Osteoblast (primary cell): Measurements from ENCODE around the gene FAM117A. TPM values are rescaled to one million over a fixed set of nuclear protein-coding genes. Genes with fewer than 3 reads are reported as not detected.

Experiments used
- DNase-seq: peaks from one replicate; pipeline ENCODE4 v3.0.0; 2011; ENCODE audit warnings: low spot score, mixed read lengths; ENCODE audit not compliant: insufficient read length; ENCODE audit errors: missing footprints
- H2AFZ ChIP-seq: 2 replicates; pipeline ENCODE4 v1.6.0; 2011; ENCODE audit warnings: mild to moderate bottlenecking, low read length
- H3K27ac ChIP-seq: 2 replicates; pipeline ENCODE4 v1.5.1; 2011; ENCODE audit warnings: mild to moderate bottlenecking, low read depth, low read length, moderate library complexity
- H3K27me3 ChIP-seq: 2 replicates; pipeline ENCODE4 v1.6.0; 2012; ENCODE audit warnings: mild to moderate bottlenecking, control low read depth, inconsistent platforms, low read length, moderate library complexity; ENCODE audit not compliant: insufficient read depth
- H3K36me3 ChIP-seq: 2 replicates; pipeline ENCODE4 v1.5.1; 2011; ENCODE audit warnings: mild to moderate bottlenecking, low read length, control low read depth, moderate library complexity; ENCODE audit not compliant: insufficient read depth
- H3K4me1 ChIP-seq: 2 replicates; pipeline ENCODE4 v1.5.1; 2011; ENCODE audit warnings: mild to moderate bottlenecking, low read length, control low read depth, moderate library complexity; ENCODE audit not compliant: insufficient read depth
- H3K4me2 ChIP-seq: 2 replicates; pipeline ENCODE4 v1.6.0; 2011; ENCODE audit warnings: mild to moderate bottlenecking, low read length; ENCODE audit not compliant: insufficient read depth
- H3K4me3 ChIP-seq: fragments of 200-600 bp; sonication (generic); 3 replicates; pipeline ENCODE4 v1.5.1; 2012; ENCODE audit warnings: mild to moderate bottlenecking, low read length, inconsistent platforms; ENCODE audit not compliant: insufficient read depth
- H3K79me2 ChIP-seq: 2 replicates; pipeline ENCODE4 v1.6.0; 2012; ENCODE audit warnings: mild to moderate bottlenecking, low read length, control low read depth, inconsistent platforms; ENCODE audit not compliant: insufficient read depth
- H3K9me3 ChIP-seq: 2 replicates; pipeline ENCODE4 v1.5.1; 2011; ENCODE audit warnings: low read depth, low read length, control low read depth
- H4K20me1 ChIP-seq: 2 replicates; pipeline ENCODE4 v1.6.0; 2012; ENCODE audit warnings: mild to moderate bottlenecking, low read length, control low read depth; ENCODE audit not compliant: insufficient read depth
- CTCF ChIP-seq: IDR thresholded peaks from 2 replicates; pipeline ENCODE4 v1.5.1; 2011; ENCODE audit warnings: mild to moderate bottlenecking, low read depth, low read length, moderate library complexity; ENCODE audit errors: extremely low read depth
- total RNA-seq: library from RNA; depleted of rRNA; stranded (reverse); fragments of >200 nt; gene quantifications from 2 replicates; pipeline ENCODE4 v1.2.3, GENCODE V29; 2012

The FAM117A gene
- total RNA-seq, 1 donor, result 8.7 TPM

- peak; percentile 27 for DNase-seq
- H3K9me3 ChIP-seq, result no peaks in the 10 kb centered on the region
- H3K36me3 ChIP-seq, result peaks cover 21% of the 10 kb centered on the region
- no peaks in the 10 kb centered on the region for H3K27me3 ChIP-seq
- peak overlapping the region; percentile 90 for H3K4me3 ChIP-seq
- peaks cover 34% of the 10 kb centered on the region for H4K20me1 ChIP-seq
- peaks cover 39% of the 10 kb centered on the region for H3K79me2 ChIP-seq
- peak overlapping the region; percentile 87 for H2AFZ ChIP-seq
- H3K27ac ChIP-seq, result peak overlapping the region; percentile 96
- peaks cover 36% of the 10 kb centered on the region for H3K4me1 ChIP-seq
- no peak for TF ChIP-seq CTCF
- peak overlapping the region; percentile 94 for H3K4me2 ChIP-seq
Observed at GRCh38 chr17:49787884-49788477, 24.1 kb upstream of the FAM117A start.

GRCh38 chr17:49784636-49785035, 20.7 kb upstream of the FAM117A start:
- no peak overlapping the region for H3K4me3 ChIP-seq
- TF ChIP-seq CTCF, result no peak
- no peaks in the 10 kb centered on the region for H3K36me3 ChIP-seq
- no peak overlapping the region for H3K27ac ChIP-seq
- peaks cover 28% of the 10 kb centered on the region for H3K4me1 ChIP-seq
- no peaks in the 10 kb centered on the region for H3K9me3 ChIP-seq
- peaks cover 6% of the 10 kb centered on the region for H3K79me2 ChIP-seq
- no peaks in the 10 kb centered on the region for H3K27me3 ChIP-seq
- H4K20me1 ChIP-seq, result peaks cover 5% of the 10 kb centered on the region
- no peak overlapping the region for H2AFZ ChIP-seq
- no peak for DNase-seq
- H3K4me2 ChIP-seq, result no peak overlapping the region

- H3K27ac ChIP-seq, result no peak overlapping the region
- H3K4me2 ChIP-seq, result no peak overlapping the region
- H2AFZ ChIP-seq, result peak overlapping the region; percentile 18
- H3K4me1 ChIP-seq, result peaks cover 31% of the 10 kb centered on the region
- H3K9me3 ChIP-seq, result no peaks in the 10 kb centered on the region
- no peak overlapping the region for H3K4me3 ChIP-seq
- H3K79me2 ChIP-seq, result no peaks in the 10 kb centered on the region
- no peaks in the 10 kb centered on the region for H3K27me3 ChIP-seq
- DNase-seq, result no peak
- TF ChIP-seq CTCF, result no peak
- H3K36me3 ChIP-seq, result no peaks in the 10 kb centered on the region
- no peaks in the 10 kb centered on the region for H4K20me1 ChIP-seq
Observed at GRCh38 chr17:49783791-49784190, 19.9 kb upstream of the FAM117A start.

GRCh38 chr17:49783071-49783715, 19.3 kb upstream of the FAM117A start:
- Histone ChIP-seq H3K4me3 (no peak overlapping the region), H3K4me2 (no peak overlapping the region), H3K27me3 (no peaks in the 10 kb centered on the region), H3K27ac (no peak overlapping the region), H2AFZ (peak overlapping the region; percentile 66), H3K79me2 (no peaks in the 10 kb centered on the region), H3K4me1 (peaks cover 31% of the 10 kb centered on the region), H3K9me3 (no peaks in the 10 kb centered on the region), H3K36me3 (no peaks in the 10 kb centered on the region), H4K20me1 (no peaks in the 10 kb centered on the region)
- TF ChIP-seq CTCF, result no peak
- DNase-seq, result no peak
